ENCODE measurements around the gene MYOD1.

Gene MYOD1

DNA sequence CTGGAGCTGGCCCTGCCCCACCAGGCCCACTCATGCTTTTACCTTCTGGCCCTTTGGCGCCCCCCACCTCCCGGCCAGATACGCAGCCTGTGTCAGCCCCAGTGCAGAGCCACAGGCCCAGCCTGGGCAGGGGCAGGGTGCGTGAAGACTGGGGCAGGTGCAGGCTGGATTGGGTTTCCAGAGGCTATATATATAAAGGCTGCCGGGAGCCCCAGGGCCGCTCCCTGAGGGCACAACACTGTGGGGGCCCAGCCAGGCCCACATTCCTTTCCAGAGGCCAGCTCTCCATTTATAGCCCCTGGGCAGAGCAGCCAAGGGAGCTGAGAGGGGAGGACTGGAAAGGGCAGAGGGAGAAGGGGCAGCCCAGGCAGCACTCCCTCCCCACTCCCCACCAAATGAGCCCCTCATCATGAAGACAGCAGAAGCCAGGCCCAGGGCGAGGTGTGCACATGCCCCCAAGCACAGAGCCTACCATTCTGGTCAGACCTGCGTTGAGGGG, 5.0 kb upstream of the MYOD1 start:
- no peak for TF ChIP-seq JUND (IDR thresholded peaks at IDR 0.05; ENCODE audit: low read depth)

DNA sequence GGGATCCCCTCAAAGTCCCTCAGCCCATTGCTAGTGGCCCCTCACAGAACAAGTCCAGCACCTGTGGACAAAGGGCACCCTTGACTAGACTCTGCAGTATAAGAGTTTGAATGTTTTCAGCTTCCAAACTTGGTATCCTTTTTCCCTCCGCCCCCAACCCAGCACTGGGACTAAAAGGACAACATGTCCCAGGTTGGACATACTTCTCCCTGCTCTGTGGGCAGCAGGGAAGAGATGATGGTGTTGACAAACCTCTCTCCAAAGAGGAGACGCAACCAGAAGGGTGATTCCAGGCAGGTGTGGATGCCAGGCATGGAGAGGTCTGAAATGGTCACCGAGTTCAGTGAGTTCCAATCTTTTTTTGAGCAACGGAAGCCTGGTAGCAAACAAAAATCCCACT, 4.5 kb upstream of the MYOD1 start:
- TF ChIP-seq JUND (IDR thresholded peaks at IDR 0.05; ENCODE audit: low read depth): no peak
- no peak for DNase-seq (ENCODE audit: low read depth in 1 of 2, low spot score in 1 of 2)
- in situ Hi-C loops (cut with HindIII; ENCODE audit: low pct_unique_long_range_greater_than_20kb, low sequenced_read_pairs): no loop called here

More for the DNA sequence above, 5.0 kb upstream of the MYOD1 start:
- no peak for DNase-seq (ENCODE audit: low read depth in 1 of 2, low spot score in 1 of 2)
- in situ Hi-C loops (cut with HindIII; ENCODE audit: low pct_unique_long_range_greater_than_20kb, low sequenced_read_pairs): no loop called here

DNA sequence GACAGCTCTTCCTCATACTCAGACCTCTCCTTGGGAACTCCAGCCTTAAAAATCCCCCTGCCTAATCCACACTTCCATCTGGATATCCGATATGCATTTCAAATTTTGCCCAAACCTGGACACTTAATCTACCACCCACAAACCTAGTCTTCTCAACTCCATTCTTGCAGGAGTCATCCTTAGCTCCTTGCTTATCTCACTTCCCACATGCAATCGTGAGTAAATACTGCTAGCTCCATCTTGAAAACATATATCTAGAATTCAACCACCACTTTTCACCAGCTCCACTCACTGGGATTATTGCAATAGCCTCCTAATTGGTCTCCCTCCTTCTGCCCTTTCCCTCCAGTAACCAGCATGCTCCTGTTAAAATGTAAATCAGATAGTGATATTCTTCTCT, 2.6 kb upstream of the MYOD1 start:
- TF ChIP-seq JUND (IDR thresholded peaks at IDR 0.05; ENCODE audit: low read depth): no peak
- in situ Hi-C loops (cut with HindIII; ENCODE audit: low pct_unique_long_range_greater_than_20kb, low sequenced_read_pairs): no loop called here
- no peak for DNase-seq (ENCODE audit: low read depth in 1 of 2, low spot score in 1 of 2)

DNA sequence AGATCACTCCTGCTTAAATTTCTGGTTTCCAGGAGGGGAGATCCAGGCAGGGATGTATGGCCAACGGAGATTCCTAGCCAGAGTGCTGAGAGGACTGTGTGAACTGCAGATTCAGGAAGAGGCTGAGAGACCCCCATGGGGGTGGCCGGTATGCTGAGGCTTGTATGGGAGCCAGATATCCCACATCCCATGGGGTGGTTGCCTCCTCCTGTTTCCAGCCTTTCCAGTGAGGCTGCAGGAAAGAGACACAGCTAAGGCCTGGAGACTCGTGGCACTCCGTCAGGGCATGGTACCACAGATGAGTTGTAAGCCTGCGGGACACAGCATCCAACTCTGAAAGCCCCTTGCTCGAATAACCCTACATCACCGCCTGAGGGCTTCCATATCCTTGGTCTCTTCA, 1.4 kb upstream of the MYOD1 start:
- no peak for TF ChIP-seq JUND (IDR thresholded peaks at IDR 0.05; ENCODE audit: low read depth)
- DNase-seq (ENCODE audit: low read depth in 1 of 2, low spot score in 1 of 2): no peak
- in situ Hi-C loops (cut with HindIII; ENCODE audit: low pct_unique_long_range_greater_than_20kb, low sequenced_read_pairs): no loop called here

DNA sequence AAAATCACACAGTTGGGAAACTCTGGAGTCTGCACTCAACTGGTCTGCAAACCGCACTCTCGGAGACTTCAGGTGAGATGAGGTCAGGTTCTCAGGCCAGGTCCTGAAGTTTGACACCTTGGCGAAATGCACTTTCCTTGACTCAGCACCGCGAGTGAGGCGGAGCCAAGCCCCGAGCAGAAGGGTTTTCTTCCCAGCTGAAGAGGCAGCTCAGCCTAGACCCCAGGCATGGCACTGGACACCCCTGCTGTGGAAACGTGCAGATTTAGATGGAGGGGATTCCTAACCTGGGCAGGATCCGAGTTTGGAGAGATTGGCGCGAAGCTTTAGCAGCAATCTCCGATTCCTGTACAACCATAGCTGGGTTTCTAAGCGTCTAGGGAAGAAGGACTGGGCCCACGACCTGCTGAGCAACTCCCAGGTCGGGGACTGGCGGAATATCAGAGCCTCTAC, 835 bp upstream of the MYOD1 start:
- in situ Hi-C loops (cut with HindIII; ENCODE audit: low pct_unique_long_range_greater_than_20kb, low sequenced_read_pairs): no loop called here
- DNase-seq (ENCODE audit: low read depth in 1 of 2, low spot score in 1 of 2): no peak
- no peak for TF ChIP-seq JUND (IDR thresholded peaks at IDR 0.05; ENCODE audit: low read depth)

DNA sequence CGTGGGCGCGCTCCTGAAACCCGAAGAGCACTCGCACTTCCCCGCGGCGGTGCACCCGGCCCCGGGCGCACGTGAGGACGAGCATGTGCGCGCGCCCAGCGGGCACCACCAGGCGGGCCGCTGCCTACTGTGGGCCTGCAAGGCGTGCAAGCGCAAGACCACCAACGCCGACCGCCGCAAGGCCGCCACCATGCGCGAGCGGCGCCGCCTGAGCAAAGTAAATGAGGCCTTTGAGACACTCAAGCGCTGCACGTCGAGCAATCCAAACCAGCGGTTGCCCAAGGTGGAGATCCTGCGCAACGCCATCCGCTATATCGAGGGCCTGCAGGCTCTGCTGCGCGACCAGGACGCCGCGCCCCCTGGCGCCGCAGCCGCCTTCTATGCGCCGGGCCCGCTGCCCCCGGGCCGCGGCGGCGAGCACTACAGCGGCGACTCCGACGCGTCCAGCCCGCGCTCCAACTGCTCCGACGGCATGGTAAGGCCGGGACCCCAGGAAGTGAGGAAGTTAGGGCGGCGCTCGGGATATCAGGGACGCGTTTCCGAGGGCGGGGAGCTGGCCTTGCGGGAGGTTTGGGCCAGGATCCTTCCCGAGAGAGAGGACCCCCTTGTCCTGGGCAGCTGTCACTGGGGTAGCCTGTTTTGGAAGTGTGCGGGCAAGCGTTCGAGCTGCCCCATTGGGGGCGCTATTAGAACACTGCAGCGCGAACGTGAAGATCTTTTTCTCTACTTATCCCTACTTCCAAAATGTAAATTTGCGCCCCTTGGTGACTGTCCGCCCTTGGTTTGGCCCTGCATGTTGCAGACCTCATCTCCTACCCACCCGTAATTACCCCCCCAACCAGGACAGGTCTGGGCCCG, 796 bp downstream of the MYOD1 start:
- no peak for DNase-seq (ENCODE audit: low read depth in 1 of 2, low spot score in 1 of 2)
- in situ Hi-C loops (cut with HindIII; ENCODE audit: low pct_unique_long_range_greater_than_20kb, low sequenced_read_pairs): no loop called here
- TF ChIP-seq JUND (IDR thresholded peaks at IDR 0.05; ENCODE audit: low read depth): no peak

DNA sequence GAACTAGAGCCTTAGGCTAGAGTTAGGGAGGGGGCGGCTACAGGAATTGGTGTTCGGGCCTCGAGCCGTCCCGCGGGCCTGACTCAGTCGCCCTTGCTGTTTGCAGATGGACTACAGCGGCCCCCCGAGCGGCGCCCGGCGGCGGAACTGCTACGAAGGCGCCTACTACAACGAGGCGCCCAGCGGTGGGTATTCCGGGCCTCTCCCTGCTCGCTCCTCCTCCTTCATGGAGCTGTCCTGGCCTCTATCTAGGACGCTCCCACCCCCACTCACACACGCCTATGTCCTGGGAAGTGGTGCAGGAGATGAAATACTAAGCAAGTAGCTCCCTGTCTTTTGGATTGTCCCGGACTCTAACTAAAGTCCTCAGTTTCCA, 1.4 kb downstream of the MYOD1 start:
- in situ Hi-C loops (cut with HindIII; ENCODE audit: low pct_unique_long_range_greater_than_20kb, low sequenced_read_pairs): no loop called here
- DNase-seq (ENCODE audit: low read depth in 1 of 2, low spot score in 1 of 2): no peak
- no peak for TF ChIP-seq JUND (IDR thresholded peaks at IDR 0.05; ENCODE audit: low read depth)

DNA sequence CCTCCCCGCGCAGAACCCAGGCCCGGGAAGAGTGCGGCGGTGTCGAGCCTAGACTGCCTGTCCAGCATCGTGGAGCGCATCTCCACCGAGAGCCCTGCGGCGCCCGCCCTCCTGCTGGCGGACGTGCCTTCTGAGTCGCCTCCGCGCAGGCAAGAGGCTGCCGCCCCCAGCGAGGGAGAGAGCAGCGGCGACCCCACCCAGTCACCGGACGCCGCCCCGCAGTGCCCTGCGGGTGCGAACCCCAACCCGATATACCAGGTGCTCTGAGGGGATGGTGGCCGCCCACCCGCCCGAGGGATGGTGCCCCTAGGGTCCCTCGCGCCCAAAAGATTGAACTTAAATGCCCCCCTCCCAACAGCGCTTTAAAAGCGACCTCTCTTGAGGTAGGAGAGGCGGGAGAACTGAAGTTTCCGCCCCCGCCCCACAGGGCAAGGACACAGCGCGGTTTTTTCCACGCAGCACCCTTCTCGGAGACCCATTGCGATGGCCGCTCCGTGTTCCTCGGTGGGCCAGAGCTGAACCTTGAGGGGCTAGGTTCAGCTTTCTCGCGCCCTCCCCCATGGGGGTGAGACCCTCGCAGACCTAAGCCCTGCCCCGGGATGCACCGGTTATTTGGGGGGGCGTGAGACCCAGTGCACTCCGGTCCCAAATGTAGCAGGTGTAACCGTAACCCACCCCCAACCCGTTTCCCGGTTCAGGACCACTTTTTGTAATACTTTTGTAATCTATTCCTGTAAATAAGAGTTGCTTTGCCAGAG, 2.0 kb downstream of the MYOD1 start:
- in situ Hi-C loops (cut with HindIII; ENCODE audit: low pct_unique_long_range_greater_than_20kb, low sequenced_read_pairs): no loop called here
- no peak for DNase-seq (ENCODE audit: low read depth in 1 of 2, low spot score in 1 of 2)
- TF ChIP-seq JUND (IDR thresholded peaks at IDR 0.05; ENCODE audit: low read depth): no peak

DNA sequence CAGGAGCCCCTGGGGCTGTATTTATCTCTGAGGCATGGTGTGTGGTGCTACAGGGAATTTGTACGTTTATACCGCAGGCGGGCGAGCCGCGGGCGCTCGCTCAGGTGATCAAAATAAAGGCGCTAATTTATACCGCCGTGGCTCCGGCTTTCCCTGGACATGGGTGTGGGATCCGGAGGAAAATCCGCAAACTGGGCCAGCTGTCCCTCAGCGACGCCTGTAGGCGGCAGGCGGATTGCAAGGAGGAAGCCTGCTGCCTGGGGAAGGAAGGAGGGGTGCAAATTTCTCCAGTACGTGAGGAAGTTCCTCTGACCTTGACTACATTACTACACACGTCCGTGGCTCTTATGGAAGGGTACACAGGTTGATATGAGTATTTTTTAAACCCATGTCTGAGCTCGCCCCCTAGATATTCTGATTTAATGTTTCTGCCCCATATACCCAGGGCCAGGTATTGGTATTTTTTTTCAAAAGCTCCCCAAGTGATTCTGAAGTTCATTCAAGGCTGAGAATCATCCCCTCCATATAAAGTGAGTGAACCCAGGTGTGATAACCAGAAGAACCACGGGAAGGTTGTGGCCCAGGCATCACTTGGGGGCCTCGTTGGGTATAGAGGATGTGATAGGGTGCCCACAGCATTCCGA, 2.8 kb downstream of the MYOD1 start:
- peak; percentile 42 to 64 for DNase-seq (ENCODE audit: low read depth in 1 of 2, low spot score in 1 of 2)
- no peak for TF ChIP-seq JUND (IDR thresholded peaks at IDR 0.05; ENCODE audit: low read depth)
- in situ Hi-C loops (cut with HindIII; ENCODE audit: low pct_unique_long_range_greater_than_20kb, low sequenced_read_pairs): no loop called here

DNA sequence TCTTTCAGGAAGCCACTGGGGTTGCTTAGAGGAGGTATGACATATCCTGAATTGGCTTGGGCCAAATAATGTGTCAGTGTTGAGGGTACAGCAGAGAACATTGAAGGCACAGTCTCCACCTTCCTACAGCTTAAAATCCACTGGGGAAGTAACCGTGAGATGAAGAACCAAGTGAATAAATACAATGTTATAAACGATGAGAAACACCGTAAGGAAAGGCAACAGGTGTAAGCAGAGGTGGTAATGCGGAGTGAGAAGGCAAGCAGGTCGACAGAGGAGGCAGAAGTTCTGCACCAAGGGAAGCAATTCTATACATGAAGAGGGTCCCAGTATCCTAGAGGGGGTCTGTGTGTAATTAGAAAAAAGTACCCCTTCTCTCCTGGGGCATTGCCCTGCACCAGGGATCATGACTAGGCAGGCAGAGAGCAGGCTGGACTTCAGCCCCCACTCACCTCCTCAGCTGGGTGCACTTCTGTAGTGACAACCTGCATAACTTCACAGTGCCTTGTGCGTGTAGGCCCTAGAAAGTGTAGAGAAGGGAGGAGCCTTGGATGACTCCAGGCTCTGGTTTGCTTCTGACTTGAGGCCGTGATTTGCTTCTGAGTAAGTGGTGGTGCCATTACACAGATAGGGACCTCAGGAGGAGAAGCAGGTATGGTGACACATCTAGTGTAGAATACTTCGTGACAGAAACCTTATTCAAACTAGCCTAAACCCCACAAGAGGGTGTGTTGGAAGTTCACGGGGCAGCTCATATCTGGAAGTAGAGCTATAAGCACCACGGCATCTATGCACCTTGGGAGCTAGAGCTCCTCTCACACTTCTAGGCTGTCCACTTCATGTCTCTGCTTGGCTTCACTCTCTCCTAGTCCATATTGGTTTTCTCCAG, 4.9 kb downstream of the MYOD1 start:
- in situ Hi-C loops (cut with HindIII; ENCODE audit: low pct_unique_long_range_greater_than_20kb, low sequenced_read_pairs): no loop called here
- DNase-seq (ENCODE audit: low read depth in 1 of 2, low spot score in 1 of 2): no peak

DNA sequence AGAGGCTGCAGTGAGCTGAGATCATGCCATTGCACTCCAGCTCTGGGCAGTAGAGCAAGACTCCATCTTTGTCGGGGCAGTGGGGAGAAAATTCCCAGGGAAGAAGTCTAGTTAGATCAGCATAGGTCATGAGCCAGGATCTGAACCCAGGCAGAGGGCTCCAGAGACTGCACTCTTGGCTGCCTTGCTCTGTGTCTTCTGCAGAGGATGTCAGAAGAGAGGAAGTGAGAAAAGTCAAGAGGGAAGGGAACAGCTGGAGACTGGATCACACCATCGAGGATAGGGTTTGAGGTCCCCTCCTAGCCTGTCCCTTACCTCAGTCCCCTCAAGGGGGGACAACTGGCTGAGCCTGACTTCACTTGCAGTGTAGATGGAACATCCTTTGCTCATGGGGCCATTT, 5.8 kb downstream of the MYOD1 start:
- no peak for DNase-seq (ENCODE audit: low read depth in 1 of 2, low spot score in 1 of 2)
- TF ChIP-seq JUND (IDR thresholded peaks at IDR 0.05; ENCODE audit: low read depth): no peak
- in situ Hi-C loops (cut with HindIII; ENCODE audit: low pct_unique_long_range_greater_than_20kb, low sequenced_read_pairs): no loop called here

More for the DNA sequence above, 4.9 kb downstream of the MYOD1 start:
- TF ChIP-seq JUND (IDR thresholded peaks at IDR 0.05; ENCODE audit: low read depth): no peak

DNA sequence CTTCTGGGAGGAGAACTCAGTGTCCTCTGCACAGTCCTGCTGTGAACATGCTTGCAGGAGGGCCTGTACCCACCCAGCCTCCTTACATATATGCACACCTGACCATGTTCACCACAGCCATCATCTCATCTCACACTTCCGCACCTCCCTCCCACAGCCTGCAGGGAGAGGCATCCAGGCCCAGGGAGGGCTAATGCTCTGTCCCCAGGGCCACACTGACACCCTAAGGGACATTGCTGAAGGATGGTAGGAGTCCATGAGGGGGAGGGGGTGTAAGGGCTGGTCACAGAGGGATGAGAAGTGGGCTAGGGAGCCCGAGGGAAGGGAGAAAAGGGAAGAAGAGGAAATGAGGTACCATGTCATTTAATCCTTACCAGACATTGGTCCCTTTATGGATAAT, 10.8 kb downstream of the MYOD1 start:
- no peak for DNase-seq (ENCODE audit: low read depth in 1 of 2, low spot score in 1 of 2)
- no peak for TF ChIP-seq JUND (IDR thresholded peaks at IDR 0.05; ENCODE audit: low read depth)
- in situ Hi-C loops (cut with HindIII; ENCODE audit: low pct_unique_long_range_greater_than_20kb, low sequenced_read_pairs): no loop called here

Measured in T47D (cell line).